Activated T-helper 1 cell treated with Interleukin-2 at 50 U/mL for 16 hours (primary cell): ENCODE data around the gene SIM1.

Experiments used
- DNase-seq: peaks from one replicate; pipeline ENCODE4 v3.0.0-alpha.2; 2020; ENCODE audit warnings: low read depth

SIM1 gene

DNA sequence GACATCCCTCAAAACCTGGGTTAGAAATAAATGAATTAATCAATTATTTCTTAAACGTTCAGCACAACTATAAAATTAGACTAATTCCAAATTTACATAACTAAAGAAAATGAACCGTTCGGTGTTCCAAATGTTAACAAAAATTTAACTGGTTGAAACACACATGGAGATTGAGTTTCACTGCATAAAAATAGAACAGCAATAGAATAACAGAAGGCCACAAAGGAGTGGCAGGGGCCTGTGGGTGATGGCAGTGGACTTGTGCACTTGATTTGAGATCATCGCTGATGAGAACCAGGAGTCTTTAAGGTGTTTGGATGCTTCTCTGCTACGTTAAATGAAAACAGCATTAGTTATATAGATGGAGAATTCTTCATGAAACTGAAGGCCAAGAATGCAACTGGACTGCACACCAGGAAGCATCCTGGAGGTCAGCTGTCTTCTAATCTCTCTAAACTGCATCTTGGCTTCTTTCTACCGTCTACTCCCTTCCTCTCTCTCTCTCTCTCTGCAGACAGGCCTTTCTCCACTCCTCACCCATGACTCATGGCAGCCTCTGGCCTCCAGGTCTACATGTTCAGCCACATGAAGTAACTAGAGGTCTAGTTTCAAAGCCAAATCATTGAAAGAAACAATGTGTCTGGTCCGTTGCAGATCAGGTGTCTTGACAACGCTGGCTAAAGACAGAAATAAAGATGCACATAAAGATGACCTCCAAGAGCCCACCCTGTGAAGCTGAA lies 111.3 kb downstream of the SIM1 start:
- DNase-seq = no peak

DNA sequence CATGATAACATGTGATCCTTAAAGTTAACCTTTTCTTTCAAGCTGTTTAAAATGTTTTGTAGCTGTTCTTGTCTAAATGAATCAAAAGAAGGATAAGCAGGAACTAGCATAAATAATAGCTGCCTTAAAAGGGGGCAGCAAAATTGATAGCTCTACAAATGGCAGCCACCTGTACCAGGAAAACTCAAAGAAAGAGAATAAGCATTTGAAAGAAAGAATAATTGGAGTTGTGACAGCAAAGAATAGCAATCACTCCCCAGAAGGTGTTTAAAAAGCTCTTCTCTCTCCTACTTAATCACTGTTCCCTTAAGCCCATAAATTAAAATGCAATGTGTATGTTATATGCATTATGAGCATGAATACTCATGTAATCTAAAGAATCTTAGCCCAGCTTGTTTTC lies 114.6 kb downstream of the SIM1 start:
- no peak for DNase-seq

DNA sequence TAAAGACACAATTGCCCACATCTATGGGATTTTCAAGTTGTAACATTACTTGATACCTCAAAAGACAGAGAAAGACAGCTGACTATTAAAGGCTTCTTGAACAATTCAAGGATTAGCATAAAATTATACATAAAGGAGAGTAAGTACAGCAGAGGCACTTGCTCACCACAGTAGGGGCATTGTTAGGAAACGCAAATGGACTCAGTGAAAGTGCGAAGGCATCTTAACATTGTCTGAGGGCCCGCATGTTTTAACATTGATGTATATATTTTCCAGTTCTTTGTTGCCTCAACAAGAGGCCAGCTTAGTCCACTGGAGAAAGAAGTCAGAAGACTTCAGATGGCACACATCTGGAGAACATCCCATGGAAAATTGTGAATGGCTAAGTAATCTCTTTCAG lies 115.4 kb downstream of the SIM1 start:
- no peak for DNase-seq

DNA sequence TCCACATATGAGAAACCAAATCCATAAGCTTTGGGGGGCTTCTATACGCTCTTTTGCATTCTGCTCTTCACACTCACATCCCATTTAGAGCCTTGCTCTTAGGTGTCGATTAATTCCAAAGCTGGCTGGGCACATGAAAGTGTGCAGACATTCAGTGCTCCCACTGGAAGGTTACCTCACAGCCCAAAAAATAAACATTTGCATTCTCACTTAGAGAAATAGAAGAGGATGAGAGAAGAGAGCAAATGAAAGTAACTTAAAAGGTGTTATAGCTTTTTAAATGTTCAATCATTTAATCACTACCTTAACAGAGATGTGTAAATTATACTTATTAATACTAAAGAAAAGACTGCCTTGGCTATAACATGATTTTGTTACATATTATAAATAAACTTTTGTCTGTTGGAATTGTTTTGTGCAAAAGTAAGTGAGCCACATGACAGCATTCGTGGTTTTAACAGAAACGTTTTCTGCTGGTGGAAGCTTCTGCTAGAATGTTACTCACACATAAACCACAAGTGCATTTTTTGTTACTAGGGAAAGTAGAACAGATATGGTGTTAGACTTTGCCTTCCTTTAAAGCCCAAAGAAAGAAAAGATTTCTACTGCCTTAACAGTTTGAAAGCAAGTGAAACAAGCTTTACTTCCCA lies 116.7 kb downstream of the SIM1 start:
- DNase-seq = no peak

DNA sequence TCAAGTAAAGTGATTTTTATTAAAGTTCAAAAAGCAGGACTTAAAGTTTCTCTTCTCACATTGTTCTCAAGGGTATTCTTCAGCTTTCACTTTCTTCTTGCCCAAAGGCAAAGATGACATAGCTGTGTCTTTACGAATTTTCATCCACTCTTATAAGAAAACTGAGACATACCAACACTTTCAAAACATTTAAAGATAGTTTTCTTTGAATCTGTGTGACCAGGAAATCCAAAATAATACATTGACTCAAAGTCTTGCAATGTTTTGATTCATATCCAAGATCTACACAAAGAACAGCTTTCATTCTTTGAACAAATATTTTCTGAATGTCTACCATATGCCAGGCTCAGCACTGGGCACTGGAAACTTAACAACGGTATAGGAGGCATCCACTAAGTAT lies 117.9 kb downstream of the SIM1 start:
- DNase-seq = no peak

DNA sequence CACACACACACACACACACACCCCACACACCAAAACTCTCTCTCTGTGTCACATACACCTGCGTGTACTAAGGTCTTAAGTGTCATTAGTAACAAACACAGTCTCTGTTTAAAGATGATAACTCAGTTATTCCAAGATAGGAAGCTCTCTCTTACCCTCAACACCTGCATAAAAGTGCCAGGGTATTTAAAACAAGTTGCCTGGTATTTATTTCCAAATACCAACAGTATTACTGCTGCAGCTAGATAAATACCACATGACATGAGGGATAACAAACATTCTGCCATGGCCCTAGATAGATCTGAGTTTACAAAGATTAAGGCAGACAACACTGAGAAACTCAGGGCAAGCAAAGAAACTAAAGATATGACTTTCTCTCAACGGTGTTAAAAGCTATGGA lies 118.5 kb downstream of the SIM1 start:
- no peak for DNase-seq

DNA sequence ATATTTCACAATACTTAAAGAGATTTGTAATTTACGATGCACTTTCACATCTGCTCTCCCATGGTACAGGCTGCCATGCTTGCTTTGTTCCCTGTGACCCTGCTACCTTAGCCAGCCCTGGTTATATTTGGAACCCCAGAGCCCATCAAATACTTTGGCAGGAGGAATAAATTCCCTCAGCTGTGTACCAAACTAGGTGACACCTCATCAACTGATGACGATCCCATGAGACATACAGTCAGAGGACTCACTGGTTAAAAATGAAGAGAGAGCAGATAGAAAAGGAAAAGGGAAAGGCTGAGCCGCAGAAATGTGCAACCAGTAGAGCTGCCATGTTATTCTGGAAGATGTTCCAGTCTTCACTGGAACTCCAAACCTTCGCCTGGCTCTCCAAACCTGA lies 120.0 kb downstream of the SIM1 start:
- DNase-seq = no peak

DNA sequence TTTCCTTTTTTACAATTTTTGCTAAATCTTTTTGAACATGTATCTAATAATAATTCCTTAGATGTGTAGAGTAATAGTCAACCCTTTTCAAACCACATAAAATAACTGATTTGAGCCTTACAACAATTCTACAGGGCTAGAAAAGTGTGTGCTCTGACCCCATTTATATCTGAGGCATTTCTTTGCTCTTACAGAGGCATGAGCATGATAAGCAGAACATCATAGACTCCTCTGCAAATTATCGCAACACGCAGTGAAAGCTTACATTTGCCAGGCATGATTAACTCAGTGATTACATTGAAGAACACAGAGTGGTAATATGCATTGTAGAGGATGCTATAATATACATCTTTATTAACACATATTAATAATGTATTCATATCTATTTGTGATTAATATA lies 120.4 kb downstream of the SIM1 start:
- no peak for DNase-seq

DNA sequence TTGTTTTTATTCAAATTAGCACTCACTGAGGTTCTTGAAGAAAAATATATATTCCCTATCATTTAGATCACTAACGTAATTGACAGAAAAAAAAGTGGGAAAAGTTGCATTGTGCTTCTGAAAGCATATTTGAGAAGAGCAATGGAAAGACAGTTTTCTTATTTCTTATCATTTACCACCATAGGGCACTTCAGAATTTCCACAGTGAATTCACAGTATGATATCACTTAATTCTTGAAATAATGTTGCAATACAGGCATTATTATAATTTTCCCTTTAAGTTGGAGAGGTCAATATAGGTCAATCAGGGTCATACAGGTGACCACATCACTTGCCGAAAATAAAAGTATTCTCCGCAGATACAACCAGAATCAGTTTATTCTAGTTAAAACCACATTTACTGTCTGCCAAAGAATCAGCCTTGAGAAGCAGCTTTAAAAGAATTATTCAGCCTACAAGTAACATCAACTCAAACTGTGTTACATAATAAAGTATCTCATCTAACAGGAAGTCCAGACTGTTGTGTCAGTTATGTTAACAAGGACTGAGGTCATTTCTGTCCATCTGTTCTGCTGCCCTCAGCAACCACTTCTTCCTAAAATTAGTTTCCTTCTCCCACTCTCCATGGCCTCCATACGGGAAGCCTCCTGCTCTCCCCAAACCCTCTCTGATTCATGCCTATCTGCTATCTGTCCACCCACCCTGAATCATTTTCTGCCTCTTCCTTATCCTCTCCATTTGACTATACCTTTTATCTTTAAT lies 121.2 kb downstream of the SIM1 start:
- no peak for DNase-seq

DNA sequence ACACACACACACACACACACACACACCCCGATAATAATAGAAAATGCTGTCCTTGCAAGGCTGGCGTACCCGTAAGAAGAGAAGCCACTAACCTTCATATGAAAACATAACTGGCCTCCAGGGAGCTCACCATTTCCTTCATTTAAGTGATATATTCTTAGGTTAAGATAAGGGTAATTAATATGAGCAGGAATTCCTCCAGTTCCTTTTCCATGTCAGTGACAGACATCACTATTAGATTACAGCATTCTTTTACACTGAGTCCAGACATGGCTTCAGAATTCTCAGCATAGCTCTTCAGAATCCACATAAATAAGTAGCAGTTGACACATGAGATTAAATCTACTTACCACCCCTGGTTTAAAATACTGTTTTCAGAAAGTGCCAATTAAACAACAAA lies 121.9 kb downstream of the SIM1 start:
- no peak for DNase-seq

DNA sequence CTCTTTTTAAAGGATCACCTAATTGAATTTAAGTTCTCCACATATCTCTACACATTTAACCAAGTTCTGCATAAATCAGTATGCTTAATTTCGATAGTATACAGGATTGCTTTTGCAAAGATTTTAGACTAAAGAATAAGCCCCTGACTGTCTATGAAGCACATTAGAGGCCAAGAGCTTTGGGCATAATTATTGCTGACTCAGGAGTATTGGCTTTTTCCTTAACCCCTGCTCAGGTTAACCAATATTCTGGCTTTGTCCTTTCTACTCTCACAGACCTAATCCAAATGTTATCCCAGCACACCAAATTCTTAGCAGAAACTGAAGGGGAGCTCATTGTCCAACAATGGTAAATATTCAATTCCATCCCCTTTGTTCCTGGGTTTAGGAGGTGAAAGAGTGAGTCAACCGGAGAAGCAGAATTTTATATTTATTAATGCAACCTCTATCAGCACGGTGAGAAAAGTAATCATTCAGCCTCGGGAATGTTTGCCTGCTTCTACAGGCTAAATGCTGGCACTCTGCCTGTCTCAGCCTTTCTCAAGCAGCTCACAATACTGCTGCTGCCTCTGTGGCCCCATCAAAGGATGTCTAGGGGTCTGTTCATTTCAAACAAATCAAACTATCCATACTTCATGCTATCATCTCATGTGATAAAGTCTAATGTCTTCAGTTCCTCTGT lies 125.0 kb downstream of the SIM1 start:
- no peak for DNase-seq

DNA sequence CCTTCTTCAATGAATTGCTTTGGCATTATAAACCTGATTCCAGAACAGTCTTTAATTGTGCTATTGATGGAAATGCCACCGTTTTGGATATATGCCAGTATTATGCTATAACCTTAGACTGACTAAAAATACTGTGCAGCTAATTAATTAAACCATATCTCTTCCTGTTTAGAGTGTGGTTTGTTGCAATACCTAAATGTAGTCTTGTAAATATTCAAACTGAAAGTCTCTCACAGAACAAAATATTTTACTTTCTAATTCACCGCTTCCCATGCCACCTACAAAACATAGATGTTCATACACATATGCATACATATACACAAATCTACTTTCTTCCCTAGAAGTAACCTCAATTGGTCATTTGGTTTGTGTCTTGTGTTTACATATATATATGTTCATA lies 126.6 kb downstream of the SIM1 start:
- no peak for DNase-seq

DNA sequence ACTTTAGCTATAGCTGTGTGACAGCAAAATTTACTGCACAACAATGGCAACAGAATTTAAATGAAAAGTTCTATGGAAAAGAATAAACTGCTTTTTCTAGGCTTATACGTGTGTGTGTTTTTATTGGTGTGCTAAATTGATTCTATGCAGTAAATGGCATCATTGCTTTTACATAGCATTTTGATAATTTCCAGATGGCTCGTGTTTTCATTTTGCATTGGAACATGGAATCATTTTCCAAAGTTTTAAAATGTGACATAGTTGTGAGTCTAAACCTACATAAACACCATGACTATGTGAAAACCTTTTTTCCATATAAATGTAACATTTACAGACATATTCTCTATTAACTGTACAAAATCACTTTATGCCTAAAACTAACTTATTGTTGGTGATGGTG lies 127.8 kb downstream of the SIM1 start:
- DNase-seq = no peak

DNA sequence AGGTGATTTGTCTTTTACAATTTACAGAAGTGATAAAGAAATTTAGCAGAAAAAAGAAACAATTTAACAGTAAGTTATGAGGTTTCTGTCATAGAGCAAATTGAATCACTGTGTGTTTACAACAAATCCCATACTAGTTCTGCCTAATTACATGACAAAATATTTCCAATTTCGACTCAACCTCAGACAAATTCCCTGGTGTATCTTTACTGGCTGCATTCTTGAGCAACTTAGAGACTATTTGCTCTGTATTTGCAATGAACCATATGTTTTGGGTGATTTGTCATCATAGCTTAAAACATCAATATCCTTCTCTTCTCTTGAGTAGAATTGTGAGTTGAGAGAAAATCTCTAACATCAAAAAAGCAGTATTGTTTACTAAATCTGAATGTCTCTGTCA lies 128.7 kb downstream of the SIM1 start:
- no peak for DNase-seq
